ENCODE data around the gene CES4A.
A peak's percentile ranks its signal among the peaks of the same experiment; 100 is the strongest.

- TF ChIP-seq EGR1 (conservative IDR thresholded peaks at IDR 0.05) (no peak; the same call in 1 of the 2 replicates), POLR2AphosphoS5 (IDR thresholded peaks at IDR 0.05; ENCODE audit: control insufficient read depth, insufficient read depth, low read depth, low read length) (peak; percentile 37; the same call in 1 of the 2 replicates), CTCF (IDR thresholded peaks at IDR 0.05 in 2 of 3, conservative IDR thresholded peaks at IDR 0.05 in 1 of 3; ENCODE audit: insufficient read depth in 2 of 3, low read depth in 1 of 3, low read length in 3 of 3) (no peak), MAFK (IDR thresholded peaks at IDR 0.05; ENCODE audit: low read length) (no peak), SNRNP70 (optimal IDR thresholded peaks at IDR 0.05; ENCODE audit: low read depth, low read length) (no peak), ZC3H11A (IDR thresholded peaks at IDR 0.05; ENCODE audit: low read depth, low read length) (no peak), RNF2 (IDR thresholded peaks at IDR 0.05) (no peak), MAX (CRISPR knock-in tag; IDR thresholded peaks at IDR 0.05) (peak; percentile 60), E2F6 (IDR thresholded peaks at IDR 0.05; ENCODE audit: borderline replicate concordance in 1 of 2, extremely low read depth in 1 of 2, insufficient read depth in 1 of 2, insufficient read length in 1 of 2, low read depth in 1 of 2, low read length in 1 of 2, poor library complexity in 1 of 2, severe bottlenecking in 1 of 2) (peak; percentile 28 to 78), ZNF143 (CRISPR knock-in tag; IDR thresholded peaks at IDR 0.05) (no peak), NR2F6 (CRISPR knock-in tag; IDR thresholded peaks at IDR 0.05) (no peak), ZNF639 (CRISPR knock-in tag; conservative IDR thresholded peaks at IDR 0.05 in 1 of 2, IDR thresholded peaks at IDR 0.05 in 1 of 2) (peak; percentile 34 to 96; a peak in 2 of 4 replicates), RAD21 (CRISPR knock-in tag; conservative IDR thresholded peaks at IDR 0.05 in 1 of 2, IDR thresholded peaks at IDR 0.05 in 1 of 2) (no peak)
Observed at GRCh38 chr16:67029254-67030096, 41.1 kb downstream of the CES4A start.

All from K562 (cell line).